NCI-H1092 (cell line): ENCODE results near the gene PSG6.
"Not testable (repeated sequence)": the region's sequence is repeated elsewhere in the genome, so short reads cannot be mapped to it uniquely, and the experiment has no call there.

Experiments
- DNase-seq: peaks from one replicate; lab custom pipeline; 2025; lab: John Stamatoyannopoulos, UW

PSG6 gene

GRCh38 chr19:42852821-42853220, 64.9 kb downstream of the PSG6 start:
- DNase-seq: not testable (repeated sequence)
